Stimulated activated CD8-positive, alpha-beta memory T cell treated with anti-CD3 and anti-CD28 coated beads, Interleukin-7, amount 100 ng/mL, for 24 hours (primary cell): ENCODE measurements around the gene UAP1L1.
A peak's percentile ranks its signal among the peaks of the same experiment; 100 is the strongest.
"Not testable (repeated sequence)": the region's sequence is repeated elsewhere in the genome, so short reads cannot be mapped to it uniquely, and the experiment has no call there.

Experiments used
- DNase-seq: peaks from one replicate; pipeline ENCODE4 v3.0.0-alpha.2; 2020; ENCODE audit warnings: low read depth

The UAP1L1 gene, protein sequence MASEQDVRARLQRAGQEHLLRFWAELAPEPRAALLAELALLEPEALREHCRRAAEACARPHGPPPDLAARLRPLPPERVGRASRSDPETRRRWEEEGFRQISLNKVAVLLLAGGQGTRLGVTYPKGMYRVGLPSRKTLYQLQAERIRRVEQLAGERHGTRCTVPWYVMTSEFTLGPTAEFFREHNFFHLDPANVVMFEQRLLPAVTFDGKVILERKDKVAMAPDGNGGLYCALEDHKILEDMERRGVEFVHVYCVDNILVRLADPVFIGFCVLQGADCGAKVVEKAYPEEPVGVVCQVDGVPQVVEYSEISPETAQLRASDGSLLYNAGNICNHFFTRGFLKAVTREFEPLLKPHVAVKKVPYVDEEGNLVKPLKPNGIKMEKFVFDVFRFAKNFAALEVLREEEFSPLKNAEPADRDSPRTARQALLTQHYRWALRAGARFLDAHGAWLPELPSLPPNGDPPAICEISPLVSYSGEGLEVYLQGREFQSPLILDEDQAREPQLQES

DNA sequence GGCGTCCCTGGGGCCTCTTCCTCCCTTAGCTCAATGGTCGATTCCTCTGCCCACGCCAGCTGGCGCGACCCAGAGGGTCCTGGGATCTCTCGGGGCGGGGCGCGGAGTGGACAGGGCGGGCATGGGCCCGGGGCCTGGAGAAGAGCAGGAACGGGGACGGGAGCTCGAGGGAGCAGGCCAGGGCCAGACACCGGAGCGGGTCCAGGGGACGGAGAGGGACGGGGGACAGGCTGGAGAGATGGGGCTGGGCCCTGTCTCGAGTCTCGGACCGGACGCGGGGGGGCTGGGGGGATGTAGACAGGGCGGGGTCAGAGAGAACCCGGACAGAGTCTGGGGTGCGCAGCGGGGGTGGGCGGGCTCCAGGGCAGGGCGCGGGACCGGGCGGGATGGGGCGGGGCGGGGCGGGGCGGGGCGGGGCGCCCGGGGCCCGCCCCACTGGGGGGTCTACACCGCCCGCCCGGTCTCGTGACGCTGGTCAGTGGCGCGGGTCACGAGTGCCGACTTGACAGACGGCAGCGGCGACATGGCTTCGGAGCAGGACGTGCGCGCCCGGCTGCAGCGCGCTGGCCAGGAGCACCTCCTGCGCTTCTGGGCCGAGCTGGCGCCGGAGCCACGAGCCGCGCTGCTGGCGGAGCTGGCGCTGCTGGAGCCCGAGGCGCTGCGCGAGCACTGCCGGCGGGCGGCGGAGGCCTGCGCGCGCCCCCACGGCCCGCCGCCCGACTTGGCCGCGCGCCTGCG, at the start of gene UAP1L1:
TSS of gene UAP1L1 (plus strand) at position 508 of the 738 bp plus-strand sequence. CDS start at position 524, 16 bp downstream.
- DNase-seq: no peak

DNA sequence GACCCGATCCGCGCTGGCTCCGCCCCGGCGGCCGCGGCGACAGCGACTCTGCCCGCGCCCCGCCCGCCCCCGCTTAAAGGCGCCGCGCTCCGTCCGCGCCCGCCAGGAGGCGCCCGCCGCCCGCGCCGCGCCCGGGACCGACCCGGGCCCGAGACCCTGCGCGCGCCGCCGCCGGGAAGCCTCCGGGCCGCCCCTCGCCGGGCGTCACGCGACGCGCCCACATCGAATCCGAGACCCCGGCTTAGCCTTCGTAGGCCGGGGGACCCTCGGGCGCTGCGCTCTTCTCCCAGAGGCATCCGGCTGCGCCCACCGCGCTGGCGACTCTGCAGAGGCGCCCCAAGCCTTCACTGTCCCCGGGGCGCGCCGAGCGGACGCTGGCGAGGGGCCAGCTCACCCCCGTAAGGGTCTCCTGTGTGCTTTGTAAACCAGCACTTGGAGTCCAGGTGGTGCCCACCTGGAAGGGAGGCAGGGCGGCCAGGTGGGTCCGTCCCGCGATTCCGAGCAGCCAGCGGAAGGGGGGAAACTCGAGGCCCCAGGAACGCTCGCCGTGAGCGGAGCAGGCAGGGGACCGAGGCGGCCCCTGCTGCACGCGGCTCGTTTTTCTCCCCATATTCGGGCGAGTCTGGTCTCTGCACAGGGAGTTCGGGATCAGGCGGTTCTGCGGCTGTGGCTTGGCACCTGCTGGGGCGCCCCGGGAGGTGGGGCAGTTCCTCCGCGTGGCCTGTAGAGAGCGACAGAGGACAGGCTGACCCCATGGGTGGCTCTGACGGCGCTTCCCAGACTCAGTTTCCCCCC, 48.9 kb upstream of the UAP1L1 start:
- DNase-seq: no peak

DNA sequence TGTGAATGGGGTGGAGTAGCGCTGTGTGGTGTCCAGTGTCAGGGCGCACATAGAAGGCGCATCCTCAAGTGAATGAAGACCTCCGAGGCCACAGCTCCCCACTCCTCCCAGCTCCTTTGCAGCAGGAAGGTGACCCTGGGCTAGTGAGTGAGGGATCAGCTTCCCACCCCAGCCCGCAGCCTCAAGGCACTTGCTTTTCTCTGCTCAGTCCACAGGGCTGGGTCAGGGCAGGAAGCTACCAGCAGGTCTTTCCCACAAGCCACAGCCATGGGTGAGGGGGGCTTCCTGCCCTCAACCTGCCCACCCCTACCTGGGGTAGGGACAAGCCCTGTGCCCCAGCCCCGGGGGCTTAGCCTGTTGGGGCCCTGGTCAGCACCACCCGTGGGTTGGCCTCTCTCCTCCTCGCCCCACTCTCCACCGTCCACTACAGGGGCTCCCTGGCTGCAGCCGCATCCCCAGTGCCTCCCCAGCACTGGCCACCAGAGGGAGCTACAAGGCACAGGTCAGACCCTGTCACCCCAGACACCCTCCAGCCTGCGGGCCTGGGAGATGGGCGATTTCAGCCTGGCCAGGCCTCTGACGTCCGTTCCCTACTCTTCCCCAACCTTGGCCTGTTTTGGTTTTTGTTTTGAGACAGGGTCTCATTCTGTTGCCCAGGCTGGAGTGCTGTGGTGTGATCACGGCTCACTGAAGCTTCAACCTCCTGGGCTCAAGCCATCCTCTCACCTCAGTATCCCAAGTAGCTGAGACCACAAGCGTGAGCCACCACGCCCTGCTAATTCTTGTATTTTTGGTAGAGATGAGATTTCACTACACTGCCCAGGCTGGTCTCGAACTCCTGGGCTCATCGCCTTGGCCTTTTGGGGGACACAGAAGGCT, 48.0 kb upstream of the UAP1L1 start:
- peak; percentile 64 for DNase-seq

DNA sequence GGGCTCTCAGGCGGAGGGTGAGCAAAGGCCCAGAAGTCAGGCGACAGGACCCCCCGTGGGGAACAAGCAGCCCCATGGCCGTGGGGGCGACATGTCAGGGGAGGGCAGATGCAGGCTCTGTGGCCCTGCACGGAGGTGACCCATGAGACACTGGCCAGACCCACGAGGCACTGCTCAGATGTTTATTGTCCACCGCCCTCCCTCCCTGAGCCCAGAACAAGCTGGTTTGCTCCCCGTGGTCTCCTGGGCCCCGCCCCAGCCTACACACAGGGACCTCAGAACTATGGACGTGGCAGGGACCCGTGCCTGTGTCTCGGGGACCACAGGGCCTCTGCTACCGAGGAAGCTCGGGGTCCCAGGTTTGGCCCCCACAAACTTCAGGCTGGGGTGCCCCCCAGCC, 47.3 kb upstream of the UAP1L1 start:
- DNase-seq: no peak

DNA sequence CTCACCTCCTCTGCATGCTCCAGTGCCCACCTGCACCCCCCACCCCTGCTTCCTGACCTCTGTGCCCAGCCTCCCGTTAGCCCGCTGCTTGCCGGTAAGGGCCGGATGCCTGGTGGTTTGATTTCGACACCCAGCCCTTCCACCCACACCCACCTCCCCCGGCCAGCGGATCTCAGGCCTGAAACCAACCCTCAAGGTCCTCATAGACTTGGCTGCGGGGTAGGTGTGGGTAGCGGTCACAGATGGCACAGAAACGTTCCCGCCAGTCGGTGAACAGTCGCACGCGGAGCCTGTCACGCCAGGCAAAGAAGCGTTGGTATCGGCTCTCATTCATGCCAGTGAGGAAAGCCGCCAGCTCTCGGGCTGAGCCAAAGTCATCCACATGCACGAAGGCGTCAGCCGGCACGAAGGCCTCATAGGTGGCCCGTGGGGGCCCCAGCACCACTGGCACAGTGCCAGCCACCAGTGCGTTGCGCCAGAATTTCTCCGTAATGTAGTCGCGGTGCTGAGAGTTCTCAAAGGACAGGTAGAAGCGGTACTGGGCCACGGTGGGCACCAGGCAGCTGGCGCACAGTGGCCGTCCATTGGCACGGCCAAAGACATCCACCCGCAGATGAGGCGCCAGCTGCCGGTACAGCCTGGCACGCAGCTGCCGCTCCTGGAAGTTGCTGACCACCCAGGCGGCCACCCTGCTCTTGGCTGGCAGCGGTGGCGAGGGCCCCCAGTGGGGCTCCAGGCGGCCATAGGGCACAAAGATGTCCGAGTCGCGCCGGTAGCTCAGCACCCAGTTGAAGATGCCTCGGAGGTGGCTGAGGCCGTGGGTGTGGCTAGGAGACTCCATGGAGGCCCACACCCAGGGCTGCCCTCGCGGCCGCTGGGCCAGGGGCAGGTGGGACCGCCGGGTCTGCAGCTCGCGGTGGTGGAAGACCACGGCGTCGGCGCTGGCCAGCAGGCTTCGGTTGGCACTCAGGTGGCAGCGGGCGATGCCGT, 46.5 kb upstream of the UAP1L1 start:
- DNase-seq: no peak

DNA sequence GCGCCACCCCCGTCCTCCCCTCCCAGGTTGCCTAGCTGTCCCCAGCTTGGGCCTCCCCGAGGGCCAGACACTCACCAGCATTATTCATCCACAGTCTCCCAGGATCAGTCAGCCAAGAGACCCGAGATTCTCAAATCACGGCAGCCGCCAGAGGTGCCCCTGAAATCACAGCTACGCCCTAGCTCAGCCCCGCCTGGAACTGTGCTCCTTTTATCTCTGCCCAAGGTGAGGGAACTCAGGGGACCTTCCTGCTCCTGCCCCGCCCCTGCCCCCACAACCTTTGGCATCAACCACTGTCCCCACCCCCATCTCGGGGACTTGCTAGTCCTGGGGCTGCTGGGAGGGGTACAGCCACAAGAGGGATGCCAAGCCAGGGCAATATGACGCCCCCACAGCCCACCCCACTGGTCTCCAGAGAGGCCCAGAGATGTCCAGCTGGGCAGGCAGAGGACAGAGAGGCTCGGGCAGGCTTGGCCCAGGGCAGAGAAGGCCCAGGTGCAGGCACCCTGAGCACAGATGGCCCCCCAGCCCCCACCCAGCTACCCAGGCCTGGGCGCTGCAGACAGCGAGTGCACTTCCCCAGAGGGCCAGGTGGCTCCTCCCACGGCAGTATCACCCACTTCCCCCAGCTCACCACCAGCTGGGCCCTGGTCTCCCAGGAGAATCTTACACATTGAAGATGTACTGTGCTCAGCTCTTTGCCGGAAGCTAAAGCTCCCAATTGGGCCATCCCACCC, 45.2 kb upstream of the UAP1L1 start, which contains the start of gene FUT7:
TSS of gene FUT7 (minus strand) at position 185 of the 737 bp plus-strand sequence. CDS start at position 88, 97 bp downstream.
- DNase-seq: no peak

DNA sequence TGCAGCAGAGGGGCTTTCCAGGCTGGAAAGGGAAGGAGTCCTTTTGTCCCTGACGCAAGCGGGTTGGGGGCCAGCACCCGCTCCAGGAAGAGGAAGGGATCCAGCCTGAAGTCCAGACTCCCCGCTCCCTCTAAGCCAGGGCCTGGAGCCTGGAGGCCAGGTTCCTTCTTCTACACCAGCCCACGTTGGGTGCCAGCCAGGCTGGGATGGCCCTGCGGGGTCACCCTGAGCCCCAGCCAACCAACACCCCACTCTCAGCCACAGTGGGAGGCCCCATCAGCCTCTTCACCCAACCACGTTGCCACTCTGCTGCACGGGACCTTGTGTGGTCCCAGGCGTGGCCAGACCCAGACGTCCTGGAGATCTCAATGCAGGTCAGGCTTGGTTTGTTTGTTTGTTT, 44.5 kb upstream of the UAP1L1 start:
- no peak for DNase-seq

DNA sequence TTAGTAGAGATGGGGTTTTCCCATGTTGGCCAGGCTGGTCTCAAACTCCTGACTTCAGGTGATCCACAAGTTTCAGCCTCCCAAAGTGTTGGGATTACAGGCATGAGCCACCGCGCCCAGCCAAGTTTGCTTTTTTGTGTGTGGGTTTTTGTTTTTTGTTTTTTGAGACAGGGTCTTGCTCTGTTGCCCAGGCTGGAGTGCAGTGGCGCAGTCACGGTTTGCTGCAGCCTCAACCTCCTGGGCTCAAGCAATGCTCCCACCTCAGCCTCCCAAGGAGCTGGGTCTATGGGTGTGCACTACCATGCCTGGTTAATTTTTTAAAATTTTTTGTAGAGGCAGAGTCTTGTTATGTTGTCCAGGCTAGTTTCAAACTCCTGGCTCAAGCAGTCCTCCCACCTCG, 43.8 kb upstream of the UAP1L1 start:
- not testable (repeated sequence) for DNase-seq

DNA sequence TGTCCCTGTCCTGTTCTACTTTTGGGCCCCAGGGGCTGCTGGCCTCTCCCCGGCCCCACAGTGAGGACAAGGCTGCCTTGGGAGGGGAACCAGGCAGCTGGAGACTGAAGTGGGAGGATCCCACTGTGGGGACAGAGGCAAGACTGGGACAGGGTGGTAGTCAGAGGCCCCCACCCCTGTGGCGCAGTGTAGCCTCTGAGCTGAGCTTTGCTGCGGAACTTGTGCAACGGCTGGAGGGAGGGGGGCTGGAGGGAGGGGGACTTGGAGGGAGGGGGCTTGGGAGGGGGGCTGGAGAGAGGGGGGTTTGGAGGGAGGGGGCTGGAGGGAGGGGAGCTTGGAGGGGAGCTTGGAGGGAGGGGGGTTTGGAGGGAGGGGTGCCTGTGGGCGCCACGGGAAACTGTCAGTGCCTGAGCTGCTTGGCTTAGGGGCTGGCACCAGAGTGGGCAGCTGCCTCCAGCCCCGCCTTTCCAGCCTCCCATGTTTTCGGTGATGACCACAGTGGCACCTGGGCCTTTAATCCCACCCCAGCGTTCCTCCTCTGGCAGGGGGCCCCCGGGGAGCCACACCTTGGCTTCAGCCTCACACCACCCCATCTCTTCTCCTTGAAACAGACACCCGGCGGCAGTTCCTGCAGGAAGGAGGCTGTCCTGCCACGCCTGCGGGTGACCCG, 43.1 kb upstream of the UAP1L1 start:
- no peak for DNase-seq

DNA sequence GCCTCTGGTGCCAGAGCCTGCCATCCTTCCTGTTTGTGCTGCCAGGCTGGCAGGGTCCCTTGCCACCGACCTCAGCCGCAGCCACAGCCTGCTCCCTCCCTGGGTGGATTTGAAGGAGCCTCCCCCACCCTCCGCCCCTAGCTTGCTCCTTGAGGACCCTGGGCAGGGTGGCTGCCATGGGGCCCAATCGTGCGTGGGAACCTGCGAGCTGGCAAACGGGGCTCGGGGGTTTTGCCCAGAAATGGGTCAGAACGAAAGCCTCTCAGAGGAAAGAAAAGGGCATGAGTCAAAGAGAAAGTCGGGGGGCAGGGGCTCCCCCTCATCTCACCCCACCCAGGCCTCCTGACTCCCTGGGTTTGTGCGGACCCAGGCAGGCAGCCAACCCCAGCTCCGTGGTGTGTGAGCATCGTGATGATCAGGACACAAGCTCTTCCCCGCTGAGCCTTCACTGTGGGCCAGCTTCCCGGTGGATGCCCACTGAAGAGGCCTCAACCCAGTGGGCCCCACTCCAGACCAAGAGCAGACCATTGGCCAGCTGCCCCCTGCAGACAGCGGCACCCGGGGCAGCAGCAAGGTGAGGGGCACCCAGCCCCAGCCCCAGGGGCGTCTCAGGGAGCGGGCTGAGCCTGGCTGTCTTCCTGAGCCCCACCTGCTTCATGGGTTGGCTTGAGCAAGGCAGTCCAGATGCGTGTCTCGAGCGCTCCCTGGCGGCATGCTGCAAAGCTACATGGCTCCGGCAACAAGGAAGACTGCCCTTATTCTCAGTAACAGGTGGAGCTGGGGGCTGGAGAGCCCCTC, 42.4 kb upstream of the UAP1L1 start:
- peak; percentile 70 for DNase-seq

DNA sequence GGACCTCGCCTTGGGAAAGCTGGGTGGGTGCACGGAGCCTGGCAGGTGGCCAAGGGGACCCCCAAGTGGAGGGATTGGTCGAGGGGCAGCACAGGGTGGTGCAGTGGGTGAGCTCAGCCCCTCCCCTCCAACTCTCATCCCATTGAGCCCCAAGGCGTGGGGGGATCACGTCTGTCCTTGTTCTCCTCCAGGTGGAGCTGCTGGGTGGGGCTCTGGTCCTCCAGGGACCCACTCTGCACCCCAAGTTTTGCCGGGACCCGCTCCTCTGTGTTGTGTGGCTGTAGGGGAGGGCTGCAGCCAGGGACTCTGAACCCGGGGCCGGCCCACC, 41.8 kb upstream of the UAP1L1 start:
- no peak for DNase-seq

DNA sequence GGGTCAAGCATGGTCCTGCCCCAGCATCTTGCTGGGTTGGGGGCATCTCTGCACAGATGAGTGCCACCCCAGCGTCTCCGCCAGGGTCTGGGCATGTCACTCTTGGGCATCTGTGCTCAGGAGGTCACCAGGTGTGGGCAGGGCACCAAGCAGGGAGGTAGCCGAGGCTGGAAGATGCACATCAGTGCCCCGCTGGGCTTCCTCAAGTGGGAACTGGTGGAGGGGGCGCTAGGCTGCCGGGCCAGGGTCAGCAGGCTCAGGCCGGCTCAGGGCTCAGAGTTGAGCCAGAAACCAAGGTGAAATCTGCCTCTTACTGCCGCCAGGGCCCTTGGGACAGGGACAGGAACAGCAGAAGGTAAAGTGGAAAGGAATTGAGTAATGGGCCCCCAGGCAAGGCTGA, 41.4 kb upstream of the UAP1L1 start:
- DNase-seq: no peak

DNA sequence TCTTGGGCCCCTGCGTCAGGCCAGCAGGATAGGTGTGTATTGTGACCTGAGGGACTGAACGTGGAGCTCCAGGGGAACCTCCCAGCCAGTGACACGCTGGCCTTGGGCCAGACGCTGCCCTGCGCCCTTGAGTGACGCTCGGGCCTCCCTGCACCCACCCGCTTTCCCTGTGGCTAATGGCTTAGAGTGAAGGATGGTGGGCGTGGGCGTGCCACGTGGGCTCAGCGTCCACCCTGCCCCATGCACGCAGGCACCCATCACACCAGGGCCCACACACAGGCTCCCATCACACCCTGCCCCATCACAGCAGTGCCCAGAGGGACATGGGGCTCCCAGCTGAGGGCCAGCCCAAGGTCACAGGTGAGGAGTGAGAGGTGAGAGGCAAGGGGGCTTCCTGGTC, 40.3 kb upstream of the UAP1L1 start:
- DNase-seq: no peak

DNA sequence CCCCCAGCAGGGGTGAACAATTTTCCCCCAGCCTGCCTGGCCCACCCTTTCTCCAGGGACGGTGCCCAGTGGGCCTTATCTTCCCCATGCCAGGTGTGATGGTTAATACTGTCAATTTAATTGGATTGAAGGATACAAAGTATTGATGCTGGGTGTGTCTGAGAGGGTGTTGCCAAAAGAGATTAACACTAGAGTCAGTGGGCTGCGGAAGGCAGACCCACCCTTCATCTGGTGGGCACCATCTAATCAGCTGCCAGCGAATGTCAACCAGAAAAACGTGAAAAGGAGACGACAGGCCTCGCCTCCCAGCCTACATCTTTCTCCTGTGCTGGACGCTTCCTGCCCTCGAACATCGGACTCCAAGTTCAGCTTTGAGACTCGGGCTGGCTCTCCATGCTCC, 39.8 kb upstream of the UAP1L1 start:
- no peak for DNase-seq

DNA sequence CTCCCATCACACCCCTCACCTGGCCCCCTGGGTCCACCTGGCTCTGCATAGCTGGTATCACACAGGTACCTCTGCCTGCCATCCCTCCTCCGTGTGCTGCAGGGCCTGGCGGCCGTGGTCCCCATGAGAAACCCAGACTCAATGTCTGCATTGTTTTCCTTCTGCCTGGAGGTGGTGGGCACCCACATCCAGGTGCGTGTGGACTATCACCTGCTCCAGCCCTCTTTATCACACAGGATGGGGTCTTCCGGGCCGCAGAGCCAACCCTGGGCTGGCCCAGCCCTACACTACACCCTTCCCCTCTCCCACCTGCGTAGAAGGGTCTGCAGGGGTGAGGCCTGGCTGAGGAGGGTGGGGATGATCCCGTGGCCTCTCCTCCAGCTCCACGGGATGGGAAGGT, 38.4 kb upstream of the UAP1L1 start:
- no peak for DNase-seq

DNA sequence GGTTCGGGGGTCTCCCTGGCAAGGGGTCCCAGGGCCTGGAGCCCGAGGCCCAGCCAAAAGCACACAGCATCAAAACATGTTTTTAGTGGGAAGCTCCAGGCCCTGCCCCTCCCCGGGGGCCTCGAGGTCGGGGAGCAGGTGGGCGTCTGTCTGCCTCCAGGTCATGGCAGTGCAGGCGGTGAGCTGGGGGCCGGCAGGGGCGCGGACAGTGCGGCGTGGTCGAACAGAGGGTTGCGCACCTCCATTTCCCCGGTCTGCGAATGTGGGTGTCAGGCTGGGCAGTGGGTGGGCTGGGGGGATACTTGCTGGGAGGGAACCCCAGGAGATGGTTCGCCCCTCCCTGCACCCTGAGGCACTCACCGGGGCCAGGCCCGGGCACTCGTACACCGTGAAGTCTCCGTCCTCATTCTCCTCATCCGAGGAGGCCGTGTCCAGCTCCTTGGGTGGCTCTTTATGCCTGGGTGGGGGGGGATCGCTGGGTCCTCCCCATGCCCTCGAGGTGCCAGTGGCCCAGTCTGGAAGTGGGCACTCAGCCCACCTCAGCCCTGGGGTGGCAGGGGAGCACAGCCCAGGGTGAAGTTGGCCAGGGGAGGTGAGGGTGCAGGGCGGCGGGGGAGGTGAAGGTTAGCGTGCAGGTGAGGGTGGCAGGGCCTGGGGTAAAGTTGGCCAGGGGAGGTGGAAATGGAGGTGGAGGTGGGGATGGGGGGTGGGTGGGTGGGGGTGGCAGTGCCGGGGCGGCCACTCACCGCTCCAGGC, 37.5 kb upstream of the UAP1L1 start:
- no peak for DNase-seq

DNA sequence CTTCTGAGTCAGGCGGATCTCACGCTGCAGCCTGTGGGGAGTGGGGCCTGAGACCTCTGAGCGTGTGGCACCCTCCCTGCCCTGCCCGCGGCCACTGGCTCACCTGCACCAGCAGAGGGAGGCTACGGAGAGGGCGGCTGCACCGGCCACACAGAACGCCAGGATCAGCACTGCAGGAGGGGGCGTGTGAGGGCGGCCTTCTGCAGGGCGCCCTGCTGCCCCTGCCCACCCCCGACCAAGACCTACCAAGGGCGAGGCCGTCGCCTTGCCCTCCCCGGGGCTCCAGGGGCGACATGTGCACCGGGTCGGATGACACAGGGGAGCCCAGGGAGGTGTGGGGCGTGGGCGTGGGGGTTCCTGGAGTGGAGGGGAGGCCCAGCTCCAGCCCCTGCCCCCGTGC, 36.7 kb upstream of the UAP1L1 start:
- DNase-seq: no peak
